Effector memory CD8-positive, alpha-beta T cell (primary cell): ENCODE data around the gene DPP10.

ENCODE experiments used
- ATAC-seq: fragments of 150-1000 bp; cut with Tn5 transposase; replicated peaks from 2 replicates; pipeline ENCODE4 v1.10.0; 2021; ENCODE audit warnings: mild to moderate bottlenecking, moderate library complexity
- DNase-seq, 3 experiments: peaks; one replicate each; pipeline ENCODE4 v3.0.0; 2021
- H3K27ac Mint-ChIP-seq, 2 donors: one replicate each; pipeline ENCODE4 v1.8.0; 2022; ENCODE audit warnings: mild to moderate bottlenecking in 2 of 2, mixed read lengths in 2 of 2, moderate library complexity in 2 of 2
- H3K27me3 Mint-ChIP-seq, 2 donors: one replicate each; pipeline ENCODE4 v1.8.0; 2022; ENCODE audit warnings: mixed read lengths in 2 of 2
- H3K36me3 Mint-ChIP-seq: one replicate; pipeline ENCODE4 v1.8.0; 2022; ENCODE audit warnings: mild to moderate bottlenecking, moderate library complexity, mixed read lengths; ENCODE audit not compliant: insufficient read depth
- H3K4me1 Mint-ChIP-seq, 2 donors: one replicate each; pipeline ENCODE4 v1.8.0; 2022; ENCODE audit warnings: low read depth in 2 of 2, mixed read lengths in 2 of 2
- H3K4me3 Mint-ChIP-seq, 2 donors: one replicate each; pipeline ENCODE4 v1.8.0; 2022; ENCODE audit warnings: mild to moderate bottlenecking in 2 of 2, mixed read lengths in 2 of 2, moderate library complexity in 2 of 2
- H3K9me3 Mint-ChIP-seq, 2 donors: one replicate each; pipeline ENCODE4 v1.8.0; 2022; ENCODE audit warnings: mixed read lengths in 2 of 2

The DPP10 gene

DNA sequence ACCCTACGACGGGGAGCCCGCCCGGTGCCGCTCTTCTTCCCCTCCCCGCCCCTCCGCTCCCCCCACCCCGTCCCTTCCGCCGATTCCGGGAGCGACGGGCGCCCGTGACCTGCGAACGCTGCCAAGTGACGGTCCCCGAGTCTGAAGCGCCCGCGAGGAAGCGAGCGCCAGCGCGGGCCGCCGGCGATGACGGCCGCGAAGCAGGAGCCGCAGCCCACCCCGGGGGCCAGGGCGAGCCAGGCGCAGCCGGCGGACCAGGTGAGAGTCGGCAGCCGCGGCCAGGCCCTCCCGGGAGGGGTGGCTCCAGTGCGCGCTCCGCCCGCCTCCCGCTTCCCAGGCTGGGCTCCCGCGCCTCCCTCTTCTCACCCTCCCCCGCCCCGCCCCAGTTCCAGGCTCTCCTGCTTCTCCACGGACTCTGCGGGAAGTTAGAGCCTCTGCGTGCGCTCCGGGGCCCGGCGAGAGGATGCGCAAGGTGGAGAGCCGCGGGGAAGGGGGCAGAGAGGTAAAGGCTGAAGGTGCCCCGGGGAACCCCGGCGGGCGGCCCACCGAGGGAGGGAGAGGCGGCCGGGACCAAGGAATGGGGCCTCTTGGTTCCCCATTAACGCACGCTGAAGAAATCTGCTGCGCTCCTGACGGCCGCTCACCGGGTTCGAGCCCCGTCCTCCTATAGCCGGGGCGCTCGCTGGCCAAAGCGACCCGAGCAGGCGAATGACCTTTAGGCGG, 719.5 kb downstream of the DPP10 start:
- H3K36me3 Mint-ChIP-seq = no peaks in the 10 kb centered on the region
- peaks cover 19 to 24% of the 10 kb centered on the region in 2 donors for H3K27me3 Mint-ChIP-seq
- peaks cover 0 to 4% of the 10 kb centered on the region in 2 donors for H3K9me3 Mint-ChIP-seq
- H3K4me1 Mint-ChIP-seq = peaks cover 0 to 3% of the 10 kb centered on the region in 2 donors
- H3K4me3 Mint-ChIP-seq = no peak overlapping the region
- no peak overlapping the region for H3K27ac Mint-ChIP-seq
- DNase-seq (no peak), ATAC-seq (no peak)

- Mint-ChIP-seq H3K4me1 (peaks cover 0 to 3% of the 10 kb centered on the region in 2 donors), H3K27ac (no peak overlapping the region), H3K4me3 (no peak overlapping the region), H3K27me3 (peaks cover 19 to 24% of the 10 kb centered on the region in 2 donors), H3K36me3 (no peaks in the 10 kb centered on the region), H3K9me3 (peaks cover 0 to 4% of the 10 kb centered on the region in 2 donors)
- DNase-seq (no peak), ATAC-seq (no peak)
Observed at GRCh38 chr2:115162494-115163293, 720.3 kb downstream of the DPP10 start.

GRCh38 chr2:115163572-115163971, 721.1 kb downstream of the DPP10 start:
- H3K9me3 Mint-ChIP-seq = peaks cover 0 to 3% of the 10 kb centered on the region in 2 donors
- ATAC-seq = no peak
- no peaks in the 10 kb centered on the region for H3K36me3 Mint-ChIP-seq
- peaks cover 19 to 24% of the 10 kb centered on the region in 2 donors for H3K27me3 Mint-ChIP-seq
- no peak for DNase-seq
- no peak overlapping the region for H3K27ac Mint-ChIP-seq
- no peak overlapping the region for H3K4me3 Mint-ChIP-seq
- peaks cover 0 to 3% of the 10 kb centered on the region in 2 donors for H3K4me1 Mint-ChIP-seq

GRCh38 chr2:115165529-115166109, 723.2 kb downstream of the DPP10 start:
- H3K27ac Mint-ChIP-seq = no peak overlapping the region
- H3K27me3 Mint-ChIP-seq = peaks cover 17 to 20% of the 10 kb centered on the region in 2 donors
- DNase-seq (no peak), ATAC-seq (no peak)
- peaks cover 0 to 3% of the 10 kb centered on the region in 2 donors for H3K4me1 Mint-ChIP-seq
- no peak overlapping the region for H3K4me3 Mint-ChIP-seq
- H3K36me3 Mint-ChIP-seq = no peaks in the 10 kb centered on the region
- H3K9me3 Mint-ChIP-seq = peaks cover 0 to 3% of the 10 kb centered on the region in 2 donors

GRCh38 chr2:115168457-115168856, 726.0 kb downstream of the DPP10 start:
- no peak overlapping the region for H3K27ac Mint-ChIP-seq
- DNase-seq (no peak), ATAC-seq (no peak)
- no peaks in the 10 kb centered on the region for H3K9me3 Mint-ChIP-seq
- no peak overlapping the region for H3K4me3 Mint-ChIP-seq
- H3K36me3 Mint-ChIP-seq = no peaks in the 10 kb centered on the region
- peaks cover under 1% of the 10 kb centered on the region in 2 donors for H3K27me3 Mint-ChIP-seq
- no peaks in the 10 kb centered on the region for H3K4me1 Mint-ChIP-seq

DNA sequence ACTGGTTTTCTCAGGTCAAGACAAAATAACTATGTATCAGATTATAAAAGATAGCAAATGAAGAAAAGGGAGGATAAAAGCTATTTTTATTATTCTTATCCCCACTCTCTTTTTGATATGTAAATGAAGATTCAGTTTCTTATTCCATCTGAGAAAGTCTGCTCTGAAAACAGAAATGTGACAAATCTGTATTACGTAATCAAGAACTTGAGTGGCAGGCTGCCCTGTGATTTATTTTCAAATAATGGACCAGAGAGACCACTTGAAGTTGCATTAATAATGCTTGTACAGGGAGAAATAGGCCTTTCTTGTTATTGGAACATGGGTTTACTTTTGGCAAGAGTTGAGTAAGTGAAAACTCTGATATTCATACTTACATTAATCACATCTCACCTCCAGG, 727.4 kb downstream of the DPP10 start:
- DNase-seq (no peak), ATAC-seq (no peak)
- Mint-ChIP-seq H3K9me3 (no peaks in the 10 kb centered on the region), H3K27me3 (no peaks in the 10 kb centered on the region), H3K4me3 (no peak overlapping the region), H3K36me3 (no peaks in the 10 kb centered on the region), H3K27ac (no peak overlapping the region), H3K4me1 (no peaks in the 10 kb centered on the region)

- ATAC-seq (no peak), DNase-seq (no peak)
- H3K4me3 Mint-ChIP-seq = no peak overlapping the region
- no peaks in the 10 kb centered on the region for H3K27me3 Mint-ChIP-seq
- H3K27ac Mint-ChIP-seq = no peak overlapping the region
- H3K36me3 Mint-ChIP-seq = no peaks in the 10 kb centered on the region
- no peaks in the 10 kb centered on the region for H3K4me1 Mint-ChIP-seq
- no peaks in the 10 kb centered on the region for H3K9me3 Mint-ChIP-seq
Observed at GRCh38 chr2:115171751-115172150, 729.3 kb downstream of the DPP10 start.

- H3K4me1 Mint-ChIP-seq = no peaks in the 10 kb centered on the region
- H3K36me3 Mint-ChIP-seq = no peaks in the 10 kb centered on the region
- ATAC-seq = no peak
- H3K27ac Mint-ChIP-seq = no peak overlapping the region
- H3K27me3 Mint-ChIP-seq = no peaks in the 10 kb centered on the region
- DNase-seq = no peak
- peaks cover 2 to 6% of the 10 kb centered on the region in 2 donors for H3K9me3 Mint-ChIP-seq
- no peak overlapping the region for H3K4me3 Mint-ChIP-seq
Observed at GRCh38 chr2:115174651-115175050, 732.2 kb downstream of the DPP10 start.

DNA sequence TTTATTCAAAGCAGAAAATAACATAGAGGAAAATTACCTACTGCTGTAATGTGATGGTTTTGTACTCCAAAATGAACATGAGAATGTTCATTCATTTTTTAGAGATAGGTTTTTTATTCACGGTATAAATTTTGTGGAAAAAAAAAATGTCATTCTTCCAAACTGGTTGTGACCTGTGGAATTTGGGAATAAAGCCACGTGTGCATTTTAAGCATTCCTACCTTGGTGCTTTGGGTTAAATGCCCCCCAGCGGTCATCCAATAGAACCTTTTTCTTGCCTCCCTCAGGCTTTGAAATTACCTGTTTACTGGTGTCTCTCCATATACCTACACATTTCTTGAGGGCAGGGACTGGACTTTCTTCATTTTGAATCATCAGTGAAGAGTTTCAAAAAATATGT, 740.7 kb downstream of the DPP10 start:
- Mint-ChIP-seq H3K9me3 (peaks cover 15% of the 10 kb centered on the region in 2 donors), H3K4me1 (no peaks in the 10 kb centered on the region), H3K27ac (no peak overlapping the region), H3K4me3 (no peak overlapping the region), H3K36me3 (no peaks in the 10 kb centered on the region), H3K27me3 (no peaks in the 10 kb centered on the region)
- DNase-seq (no peak), ATAC-seq (no peak)

DNA sequence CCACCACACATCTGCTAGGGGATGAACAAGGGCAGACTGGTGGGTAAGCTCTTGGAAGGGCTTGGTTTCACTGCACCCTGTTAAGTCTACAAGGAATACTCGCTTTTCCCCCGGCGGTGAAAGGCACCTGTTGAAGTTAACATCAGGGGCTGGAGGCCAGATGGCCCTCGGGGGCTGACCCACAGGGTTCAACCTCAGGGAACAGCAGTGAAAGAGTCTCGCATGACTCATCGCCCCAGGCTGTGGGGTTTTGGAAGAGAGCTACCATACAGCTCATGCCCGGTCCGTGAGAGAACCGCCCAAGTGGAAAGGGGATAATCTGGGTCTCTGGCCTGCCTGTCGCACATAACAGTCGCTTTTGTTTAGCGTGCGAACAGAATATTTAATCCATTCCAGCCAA, 748.0 kb downstream of the DPP10 start:
- DNase-seq = no peak
- Mint-ChIP-seq H3K4me3 (no peak overlapping the region), H3K36me3 (no peaks in the 10 kb centered on the region), H3K27ac (no peak overlapping the region), H3K9me3 (peaks cover 27 to 57% of the 10 kb centered on the region in 2 donors), H3K4me1 (no peaks in the 10 kb centered on the region), H3K27me3 (no peaks in the 10 kb centered on the region)
- no peak for ATAC-seq

DNA sequence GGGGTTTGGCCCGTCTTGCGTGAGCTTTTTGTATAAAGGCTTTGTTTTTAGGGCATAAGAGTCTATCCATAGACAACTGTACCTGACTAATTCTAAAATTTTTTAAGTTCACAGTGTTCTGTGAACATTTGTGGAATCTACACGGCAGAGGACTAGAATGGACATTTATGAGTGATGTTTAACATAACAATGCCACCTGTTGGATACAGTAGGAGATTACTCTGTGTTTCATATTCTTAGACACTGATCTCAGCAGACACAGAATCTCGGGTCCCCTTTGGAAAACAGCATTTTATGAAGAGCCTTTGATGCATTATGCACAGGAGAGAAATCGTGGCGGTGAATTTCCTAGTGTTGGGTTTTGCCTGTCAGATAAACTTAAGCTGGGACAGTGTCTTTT, 752.2 kb downstream of the DPP10 start:
- H3K4me3 Mint-ChIP-seq = no peak overlapping the region
- no peaks in the 10 kb centered on the region for H3K27me3 Mint-ChIP-seq
- DNase-seq (no peak), ATAC-seq (no peak)
- peaks cover 17 to 38% of the 10 kb centered on the region in 2 donors for H3K9me3 Mint-ChIP-seq
- no peak overlapping the region for H3K27ac Mint-ChIP-seq
- no peaks in the 10 kb centered on the region for H3K4me1 Mint-ChIP-seq
- no peaks in the 10 kb centered on the region for H3K36me3 Mint-ChIP-seq

GRCh38 chr2:115196587-115196986, 754.1 kb downstream of the DPP10 start:
- DNase-seq (no peak), ATAC-seq (no peak)
- H3K27ac Mint-ChIP-seq = no peak overlapping the region
- H3K36me3 Mint-ChIP-seq = no peaks in the 10 kb centered on the region
- H3K4me1 Mint-ChIP-seq = no peaks in the 10 kb centered on the region
- H3K9me3 Mint-ChIP-seq = peaks cover 10 to 18% of the 10 kb centered on the region in 2 donors
- H3K4me3 Mint-ChIP-seq = no peak overlapping the region
- H3K27me3 Mint-ChIP-seq = no peaks in the 10 kb centered on the region

- H3K36me3 Mint-ChIP-seq = no peaks in the 10 kb centered on the region
- ATAC-seq (no peak), DNase-seq (no peak)
- H3K27ac Mint-ChIP-seq = no peak overlapping the region
- no peak overlapping the region for H3K4me3 Mint-ChIP-seq
- H3K27me3 Mint-ChIP-seq = no peaks in the 10 kb centered on the region
- H3K9me3 Mint-ChIP-seq = peaks cover 4 to 7% of the 10 kb centered on the region in 2 donors
- H3K4me1 Mint-ChIP-seq = no peaks in the 10 kb centered on the region
Observed at GRCh38 chr2:115199966-115200365, 757.5 kb downstream of the DPP10 start.

DNA sequence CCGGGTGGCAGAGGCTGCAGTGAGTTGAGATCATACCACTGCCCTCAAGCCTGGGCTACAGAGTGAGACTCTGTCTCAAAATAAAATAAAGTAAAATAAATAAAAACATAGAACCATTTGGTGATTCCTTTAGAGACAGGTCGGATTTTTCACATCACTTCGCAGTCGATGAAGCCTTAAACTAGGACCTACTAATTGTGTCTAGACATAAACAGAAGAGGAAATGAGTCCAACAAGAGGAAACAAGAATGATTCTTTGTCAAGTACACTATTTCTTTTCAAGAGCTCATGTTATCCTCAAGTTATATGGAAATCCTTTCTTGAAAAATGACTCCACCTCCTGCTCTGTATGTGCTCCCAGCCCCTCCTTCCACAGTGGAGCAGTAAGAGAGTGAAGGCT, 758.9 kb downstream of the DPP10 start:
- H3K27ac Mint-ChIP-seq = no peak overlapping the region
- ATAC-seq = no peak
- no peak for DNase-seq
- H3K27me3 Mint-ChIP-seq = no peaks in the 10 kb centered on the region
- peaks cover 4 to 13% of the 10 kb centered on the region in 2 donors for H3K9me3 Mint-ChIP-seq
- H3K36me3 Mint-ChIP-seq = no peaks in the 10 kb centered on the region
- H3K4me3 Mint-ChIP-seq = no peak overlapping the region
- H3K4me1 Mint-ChIP-seq = no peaks in the 10 kb centered on the region
